ENCODE data around the gene LRP4. TPM values are rescaled to one million over a fixed set of nuclear protein-coding genes. Genes with fewer than 3 reads are reported as not detected.

The LRP4 gene
- total and polyA plus RNA-seq, 2 of the 13 experiments (the other 11 are each of a cell fraction or from before 2014, with no cell fraction given) = 4.7 to 13.3 TPM

- TF ChIP-seq ZNF142 (CRISPR knock-in tag; IDR thresholded peaks at IDR 0.05) (peak; percentile 90), ZNF607 (CRISPR knock-in tag; IDR thresholded peaks at IDR 0.05; ENCODE audit: borderline replicate concordance) (0 out of 2 replicates have a peak, but pooled peaks have one; percentile 28), HMGXB4 (CRISPR knock-in tag; IDR thresholded peaks at IDR 0.05; ENCODE audit: borderline replicate concordance in 1 of 2, low read depth in 1 of 2) (peak; percentile 63 to 78; a peak in 2 of 4 replicates), AKAP8 (CRISPR knock-in tag; IDR thresholded peaks at IDR 0.05) (no peak), MIXL1 (CRISPR knock-in tag; IDR thresholded peaks at IDR 0.05) (no peak), TRIM24 (CRISPR knock-in tag; IDR thresholded peaks at IDR 0.05) (no peak), HOXA3 (CRISPR knock-in tag; IDR thresholded peaks at IDR 0.05) (peak; percentile 31; the same call in 1 of the 2 replicates), SIN3A (IDR thresholded peaks at IDR 0.05; ENCODE audit: borderline replicate concordance, low read depth, low read length) (no peak), RBFOX2 (IDR thresholded peaks at IDR 0.05; ENCODE audit: low read depth, low read length) (peak; percentile 61), CENPT (CRISPR knock-in tag; IDR thresholded peaks at IDR 0.05; ENCODE audit: low read depth) (no peak), ZBTB7A (CRISPR knock-in tag; IDR thresholded peaks at IDR 0.05) (no peak), ZNF430 (CRISPR knock-in tag; IDR thresholded peaks at IDR 0.05) (no peak), HDAC2 (CRISPR knock-in tag; IDR thresholded peaks at IDR 0.05) (no peak)
- TF ChIP-seq, protein P1, sequence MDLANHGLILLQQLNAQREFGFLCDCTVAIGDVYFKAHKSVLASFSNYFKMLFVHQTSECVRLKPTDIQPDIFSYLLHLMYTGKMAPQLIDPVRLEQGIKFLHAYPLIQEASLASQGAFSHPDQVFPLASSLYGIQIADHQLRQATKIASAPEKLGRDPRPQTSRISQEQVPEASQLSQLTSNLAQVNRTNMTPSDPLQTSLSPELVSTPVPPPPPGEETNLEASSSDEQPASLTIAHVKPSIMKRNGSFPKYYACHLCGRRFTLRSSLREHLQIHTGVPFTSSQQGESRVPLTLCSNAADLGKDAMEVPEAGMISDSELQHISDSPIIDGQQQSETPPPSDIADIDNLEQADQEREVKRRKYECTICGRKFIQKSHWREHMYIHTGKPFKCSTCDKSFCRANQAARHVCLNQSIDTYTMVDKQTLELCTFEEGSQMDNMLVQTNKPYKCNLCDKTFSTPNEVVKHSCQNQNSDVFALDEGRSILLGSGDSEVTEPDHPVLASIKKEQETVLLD (CRISPR knock-in tag; IDR thresholded peaks at IDR 0.05; ENCODE audit: low read depth) = peak; percentile 69; the same call in 1 of the 2 replicates
- TF ChIP-seq, protein P2, sequence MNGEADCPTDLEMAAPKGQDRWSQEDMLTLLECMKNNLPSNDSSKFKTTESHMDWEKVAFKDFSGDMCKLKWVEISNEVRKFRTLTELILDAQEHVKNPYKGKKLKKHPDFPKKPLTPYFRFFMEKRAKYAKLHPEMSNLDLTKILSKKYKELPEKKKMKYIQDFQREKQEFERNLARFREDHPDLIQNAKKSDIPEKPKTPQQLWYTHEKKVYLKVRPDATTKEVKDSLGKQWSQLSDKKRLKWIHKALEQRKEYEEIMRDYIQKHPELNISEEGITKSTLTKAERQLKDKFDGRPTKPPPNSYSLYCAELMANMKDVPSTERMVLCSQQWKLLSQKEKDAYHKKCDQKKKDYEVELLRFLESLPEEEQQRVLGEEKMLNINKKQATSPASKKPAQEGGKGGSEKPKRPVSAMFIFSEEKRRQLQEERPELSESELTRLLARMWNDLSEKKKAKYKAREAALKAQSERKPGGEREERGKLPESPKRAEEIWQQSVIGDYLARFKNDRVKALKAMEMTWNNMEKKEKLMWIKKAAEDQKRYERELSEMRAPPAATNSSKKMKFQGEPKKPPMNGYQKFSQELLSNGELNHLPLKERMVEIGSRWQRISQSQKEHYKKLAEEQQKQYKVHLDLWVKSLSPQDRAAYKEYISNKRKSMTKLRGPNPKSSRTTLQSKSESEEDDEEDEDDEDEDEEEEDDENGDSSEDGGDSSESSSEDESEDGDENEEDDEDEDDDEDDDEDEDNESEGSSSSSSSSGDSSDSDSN (CRISPR knock-in tag; IDR thresholded peaks at IDR 0.05) = peak; percentile 84; the same call in 1 of the 2 replicates
These were observed at the start of gene LRP4 (continued) for GRCh38 chr11:46918083-46918787.

Measured in HepG2 (cell line).